Stomach smooth muscle (tissue), 2 donors: Measurements from ENCODE around the gene GPR153.
"Not testable (repeated sequence)": the region's sequence is repeated elsewhere in the genome, so short reads cannot be mapped to it uniquely, and the experiment has no call there.

Experiments
- H3K27ac ChIP-seq: one replicate; pipeline ENCODE4 v1.7.0; 2013; ENCODE audit warnings: mild to moderate bottlenecking, low read length, inconsistent platforms
- H3K27me3 ChIP-seq, 2 donors: one replicate each; pipeline ENCODE4 v1.7.0; 2013; ENCODE audit warnings: low read length in 2 of 2; ENCODE audit not compliant: insufficient read depth in 2 of 2, control insufficient read depth in 1 of 2
- H3K36me3 ChIP-seq, 2 donors: one replicate each; pipeline ENCODE4 v1.7.0; 2013; ENCODE audit warnings: low read length in 2 of 2; ENCODE audit not compliant: control insufficient read depth in 2 of 2, insufficient read depth in 2 of 2
- H3K4me1 ChIP-seq: one replicate; pipeline ENCODE4 v1.7.0; 2013; ENCODE audit warnings: low read length; ENCODE audit not compliant: control insufficient read depth, insufficient read depth
- H3K4me3 ChIP-seq, 2 donors: one replicate each; pipeline ENCODE4 v1.7.0; 2013; ENCODE audit warnings: low read length in 2 of 2
- H3K9ac ChIP-seq, 2 donors: one replicate each; pipeline ENCODE4 v1.7.0; 2013; ENCODE audit warnings: low read length in 2 of 2, mild to moderate bottlenecking in 1 of 2
- H3K9me3 ChIP-seq, 2 donors: one replicate each; pipeline ENCODE4 v1.7.0; 2013; ENCODE audit warnings: low read length in 2 of 2; ENCODE audit not compliant: control insufficient read depth in 2 of 2
- donor health status: healthy.
- donor health status: Pancreatic carcinoma.

GPR153 gene

DNA sequence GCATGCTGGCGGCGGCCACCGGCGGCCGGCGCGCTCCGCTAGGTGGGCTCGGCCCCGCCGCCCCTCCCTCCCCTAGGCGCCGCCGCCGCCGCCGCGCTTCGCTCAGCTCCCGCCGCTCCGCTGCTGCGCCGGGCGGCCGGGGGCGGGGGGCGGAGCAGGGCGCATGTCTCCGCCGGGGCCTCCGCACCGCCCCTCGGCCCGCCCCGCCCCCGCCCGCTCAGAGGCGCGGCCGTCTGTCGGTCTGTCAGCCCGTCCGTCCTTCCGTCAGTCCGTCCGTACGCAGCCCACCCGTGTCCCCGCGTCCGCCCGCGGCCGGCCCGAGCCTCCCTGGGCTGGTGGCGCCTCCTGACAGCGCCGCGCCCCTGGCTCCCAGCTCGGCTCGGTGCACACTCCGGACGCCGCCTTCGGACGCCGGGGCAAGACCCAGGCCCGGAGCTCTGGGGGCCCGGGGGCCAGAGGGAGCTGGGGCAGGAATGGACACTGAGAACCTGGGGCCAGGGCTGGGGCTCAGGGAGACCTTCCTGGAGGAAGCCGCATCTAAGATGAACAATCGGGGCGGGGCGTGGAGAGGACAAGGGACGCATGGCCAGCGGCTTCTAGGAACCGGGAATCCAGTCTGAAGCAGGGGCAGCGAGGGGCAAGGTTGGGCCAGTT lies at the start of gene GPR153:
GPR153 (minus strand) TSS at position 138 of the 654 bp plus-strand sequence. CDS start 6,193 bp downstream, outside the sequence.
- Histone ChIP-seq H3K9ac (peak within 1 kb of the TSS in 1 of 2 donors; percentile 51), H3K4me3 (peak within 1 kb of the TSS; percentile 53 to 67), H3K27ac (no peak within 1 kb of the TSS), H3K4me1 (peaks cover 39% of the 10 kb centered on the region), H3K9me3 (no peaks in the 10 kb centered on the region), H3K36me3 (no peaks in the 10 kb centered on the region), H3K27me3 (no peaks in the 10 kb centered on the region)

DNA sequence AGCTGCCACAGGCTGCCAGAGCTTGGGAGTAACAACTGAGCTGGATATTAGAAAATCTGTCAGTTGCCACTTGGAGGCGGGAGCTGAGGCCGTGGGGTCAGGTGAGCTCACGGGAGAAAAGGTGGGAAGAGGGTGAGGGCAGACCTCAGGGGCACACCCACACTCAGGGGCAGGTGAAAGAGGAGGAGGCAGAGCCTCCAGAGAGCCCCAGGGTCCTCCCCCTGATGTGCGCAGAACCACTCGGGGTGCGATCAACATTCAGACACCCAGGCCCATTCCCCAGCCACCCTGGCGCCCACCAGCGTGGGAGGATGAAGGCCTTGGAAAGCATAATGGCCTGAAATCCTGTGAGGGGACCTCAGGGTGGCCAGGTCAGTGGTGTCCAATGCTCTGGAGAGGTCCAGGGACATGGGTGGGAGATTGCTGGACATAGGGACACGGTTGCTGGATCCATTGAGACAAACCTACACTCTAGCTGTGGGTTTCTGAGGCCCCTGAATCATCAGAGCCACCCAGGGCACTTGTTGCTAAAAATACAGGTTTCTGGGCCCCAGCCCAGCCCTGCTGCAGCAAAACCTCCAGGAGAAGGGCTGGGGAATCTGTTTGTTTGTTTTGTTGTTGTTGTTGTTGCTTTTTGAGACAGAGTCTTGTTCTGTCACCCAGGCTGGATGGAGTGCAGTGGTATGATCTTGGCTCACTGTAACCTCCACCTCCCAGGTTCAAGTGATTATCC lies 49.4 kb upstream of the GPR153 start:
- Histone ChIP-seq H3K4me1 (peaks cover 2% of the 10 kb centered on the region), H3K36me3 (no peaks in the 10 kb centered on the region), H3K27ac (no peak overlapping the region), H3K4me3 (no peak overlapping the region), H3K9ac (no peak overlapping the region), H3K9me3 (no peaks in the 10 kb centered on the region), H3K27me3 (no peaks in the 10 kb centered on the region)

DNA sequence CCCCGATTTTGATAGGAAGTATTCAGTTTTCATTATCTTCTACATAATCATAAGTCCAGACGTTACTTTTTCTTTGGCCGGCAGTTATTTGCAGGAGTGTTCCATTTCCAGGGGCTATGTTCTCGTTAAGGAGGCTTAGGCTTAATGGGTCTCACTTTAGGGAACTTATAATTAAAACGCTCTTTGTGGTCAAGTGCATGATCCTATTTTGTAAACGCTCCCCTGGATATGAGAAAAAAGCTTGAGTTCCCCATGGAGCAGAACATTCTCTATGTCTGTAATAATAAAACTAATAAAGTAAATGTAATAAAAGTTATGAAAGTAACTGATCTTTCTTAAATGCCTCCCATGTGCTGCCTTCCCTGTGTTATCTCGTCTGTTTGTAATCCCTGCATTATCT lies 48.7 kb upstream of the GPR153 start:
- Histone ChIP-seq H3K27ac (no peak overlapping the region), H3K36me3 (no peaks in the 10 kb centered on the region), H3K4me1 (peaks cover 2% of the 10 kb centered on the region), H3K9ac (no peak overlapping the region), H3K4me3 (no peak overlapping the region), H3K9me3 (no peaks in the 10 kb centered on the region), H3K27me3 (no peaks in the 10 kb centered on the region)

DNA sequence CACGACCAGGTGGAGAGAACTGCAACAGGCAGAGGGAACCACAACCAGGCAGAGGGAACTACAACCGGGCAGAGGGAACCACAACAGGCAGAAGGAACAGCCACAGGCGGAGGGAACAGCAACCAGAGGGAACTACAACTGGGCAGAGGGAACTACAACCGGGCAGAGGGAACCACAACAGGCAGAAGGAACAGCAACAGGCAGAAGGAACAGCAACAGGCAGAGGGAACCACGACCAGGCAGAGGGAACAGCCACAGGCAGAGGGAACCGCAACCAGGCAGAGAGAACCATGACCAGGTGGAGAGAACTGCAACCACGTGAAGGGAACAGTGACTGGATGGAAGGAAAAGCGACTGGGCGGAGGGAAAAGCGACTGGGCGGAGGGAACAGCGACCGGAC lies 47.6 kb upstream of the GPR153 start:
- no peaks in the 10 kb centered on the region for H3K36me3 ChIP-seq
- H3K9ac ChIP-seq = no peak overlapping the region
- H3K4me3 ChIP-seq = no peak overlapping the region
- H3K4me1 ChIP-seq = peaks cover 2% of the 10 kb centered on the region
- H3K9me3 ChIP-seq = no peaks in the 10 kb centered on the region
- no peak overlapping the region for H3K27ac ChIP-seq
- H3K27me3 ChIP-seq = no peaks in the 10 kb centered on the region

DNA sequence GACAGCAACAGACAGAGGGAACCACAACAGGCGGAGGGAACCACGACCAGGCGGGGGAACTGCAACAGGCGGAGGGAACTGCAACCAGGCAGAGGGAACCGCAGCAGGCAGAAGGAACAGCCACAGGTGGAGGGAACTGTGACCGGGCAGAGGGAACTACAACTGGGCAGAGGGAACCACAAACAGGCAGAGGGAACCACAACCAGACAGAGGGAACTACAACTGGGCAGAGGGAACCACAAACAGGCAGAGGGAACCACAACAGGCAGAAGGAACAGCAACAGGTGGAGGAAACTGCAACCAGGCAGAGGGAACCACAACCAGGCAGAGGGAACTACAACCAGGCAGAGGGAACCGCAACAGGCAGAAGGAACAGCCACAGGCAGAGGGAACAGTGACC lies 46.8 kb upstream of the GPR153 start:
- H3K27ac ChIP-seq, H3K36me3 ChIP-seq, H3K9me3 ChIP-seq, H3K4me1 ChIP-seq, H3K9ac ChIP-seq, H3K4me3 ChIP-seq, H3K27me3 ChIP-seq: not testable (repeated sequence)

DNA sequence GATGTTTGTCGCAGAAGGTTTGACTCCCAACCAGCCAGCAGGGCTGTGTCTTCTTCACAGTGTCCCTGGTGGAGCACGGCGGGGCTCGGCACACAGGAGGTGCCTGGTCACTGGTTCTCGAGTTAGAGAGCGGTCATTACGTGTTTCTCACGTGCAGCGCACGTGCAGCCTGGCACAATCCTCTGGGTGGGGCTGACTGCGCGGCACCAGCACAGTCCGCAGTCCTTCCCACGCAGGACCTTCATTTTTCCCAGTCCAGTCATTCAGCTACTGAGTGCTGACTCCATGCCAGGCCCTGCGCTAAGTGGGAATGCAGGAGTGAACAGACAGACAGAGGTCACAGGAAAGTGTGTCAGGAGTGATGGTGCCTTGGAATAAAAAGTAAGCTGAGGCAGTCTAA lies 46.2 kb upstream of the GPR153 start:
- H3K4me1 ChIP-seq = peaks cover 2% of the 10 kb centered on the region
- H3K9ac ChIP-seq = no peak overlapping the region
- H3K36me3 ChIP-seq = no peaks in the 10 kb centered on the region
- H3K9me3 ChIP-seq = no peaks in the 10 kb centered on the region
- no peak overlapping the region for H3K4me3 ChIP-seq
- H3K27ac ChIP-seq = no peak overlapping the region
- no peaks in the 10 kb centered on the region for H3K27me3 ChIP-seq

DNA sequence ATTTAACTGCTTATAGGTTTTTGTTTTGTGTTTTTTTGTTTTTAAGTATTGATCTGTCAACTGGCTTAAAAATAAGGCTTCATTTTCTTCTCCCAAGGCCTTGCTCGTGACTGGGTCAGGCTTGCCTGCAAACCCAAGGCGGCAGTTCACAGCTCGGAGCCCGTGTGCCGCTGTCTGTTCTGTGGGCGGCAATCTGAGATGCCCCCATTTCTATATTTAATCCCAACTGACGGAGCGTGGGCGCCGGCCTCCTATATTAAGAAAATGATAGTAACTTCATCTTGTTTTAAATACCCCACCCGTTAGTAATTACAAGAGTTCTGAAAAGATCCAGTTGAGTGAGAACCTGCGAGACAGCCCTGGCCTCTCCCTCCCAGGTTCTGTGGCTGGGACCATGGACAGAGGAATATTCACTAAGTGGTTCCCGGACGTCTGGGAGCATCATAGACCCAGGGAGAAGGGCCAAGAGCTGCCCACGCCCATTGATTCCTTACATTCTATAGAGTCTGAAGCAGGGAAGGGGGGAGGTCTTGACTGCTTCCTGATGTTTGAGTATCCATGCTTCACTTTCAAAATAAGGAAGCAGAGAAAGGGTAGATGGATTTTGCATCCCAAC lies 42.6 kb upstream of the GPR153 start:
- Histone ChIP-seq H3K9me3 (no peaks in the 10 kb centered on the region), H3K4me3 (no peak overlapping the region), H3K4me1 (no peaks in the 10 kb centered on the region), H3K36me3 (peaks cover 0 to 3% of the 10 kb centered on the region in 2 donors), H3K27me3 (no peaks in the 10 kb centered on the region), H3K9ac (no peak overlapping the region), H3K27ac (no peak overlapping the region)

DNA sequence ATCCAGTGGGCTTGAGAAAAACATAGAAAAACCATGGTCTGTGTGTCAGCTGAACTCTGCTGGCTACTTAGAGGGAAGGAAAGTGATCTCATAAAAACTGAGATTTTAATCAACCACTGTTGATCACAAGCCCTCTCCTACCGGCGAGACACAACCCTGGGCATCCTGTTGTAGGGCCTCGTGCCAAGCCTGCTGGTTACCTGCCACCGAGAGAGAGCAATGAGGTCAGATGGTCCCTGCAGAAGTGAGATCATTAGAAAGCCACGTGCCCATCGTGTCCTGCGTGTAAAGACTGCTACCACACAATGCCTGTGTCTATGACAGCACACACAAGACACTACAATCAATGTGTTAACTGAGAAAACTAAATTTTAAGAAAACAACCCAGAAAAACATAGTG lies 41.7 kb upstream of the GPR153 start:
- peaks cover 0 to 3% of the 10 kb centered on the region in 2 donors for H3K36me3 ChIP-seq
- H3K9me3 ChIP-seq = no peaks in the 10 kb centered on the region
- H3K27ac ChIP-seq = no peak overlapping the region

DNA sequence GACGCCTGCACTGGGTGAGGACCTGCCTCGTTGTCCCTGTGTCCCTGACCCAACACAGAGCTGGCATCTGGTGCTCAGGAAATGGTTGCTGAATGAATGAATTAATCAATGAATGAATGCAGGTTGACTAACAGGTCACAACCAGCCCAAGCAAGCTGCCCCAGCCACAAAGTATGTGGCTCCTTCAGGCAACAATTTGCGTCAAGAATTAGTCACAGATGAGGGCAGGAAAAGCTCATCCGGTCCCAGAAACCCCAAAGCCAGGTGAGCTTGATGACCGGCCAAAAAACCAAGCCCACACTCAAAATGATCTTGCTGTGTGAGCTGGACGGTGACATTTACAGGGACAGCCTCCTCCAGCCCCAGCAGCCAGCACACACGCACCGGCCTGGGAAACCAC lies 40.6 kb upstream of the GPR153 start:
- no peak overlapping the region for H3K9ac ChIP-seq
- no peaks in the 10 kb centered on the region for H3K27me3 ChIP-seq
- no peaks in the 10 kb centered on the region for H3K4me1 ChIP-seq
- peaks cover 0 to 3% of the 10 kb centered on the region in 2 donors for H3K36me3 ChIP-seq
- H3K27ac ChIP-seq = no peak overlapping the region
- no peaks in the 10 kb centered on the region for H3K9me3 ChIP-seq
- H3K4me3 ChIP-seq = no peak overlapping the region

More for the DNA sequence above, 41.7 kb upstream of the GPR153 start:
- Histone ChIP-seq H3K4me1 (no peaks in the 10 kb centered on the region), H3K27me3 (no peaks in the 10 kb centered on the region), H3K9ac (no peak overlapping the region), H3K4me3 (no peak overlapping the region)

DNA sequence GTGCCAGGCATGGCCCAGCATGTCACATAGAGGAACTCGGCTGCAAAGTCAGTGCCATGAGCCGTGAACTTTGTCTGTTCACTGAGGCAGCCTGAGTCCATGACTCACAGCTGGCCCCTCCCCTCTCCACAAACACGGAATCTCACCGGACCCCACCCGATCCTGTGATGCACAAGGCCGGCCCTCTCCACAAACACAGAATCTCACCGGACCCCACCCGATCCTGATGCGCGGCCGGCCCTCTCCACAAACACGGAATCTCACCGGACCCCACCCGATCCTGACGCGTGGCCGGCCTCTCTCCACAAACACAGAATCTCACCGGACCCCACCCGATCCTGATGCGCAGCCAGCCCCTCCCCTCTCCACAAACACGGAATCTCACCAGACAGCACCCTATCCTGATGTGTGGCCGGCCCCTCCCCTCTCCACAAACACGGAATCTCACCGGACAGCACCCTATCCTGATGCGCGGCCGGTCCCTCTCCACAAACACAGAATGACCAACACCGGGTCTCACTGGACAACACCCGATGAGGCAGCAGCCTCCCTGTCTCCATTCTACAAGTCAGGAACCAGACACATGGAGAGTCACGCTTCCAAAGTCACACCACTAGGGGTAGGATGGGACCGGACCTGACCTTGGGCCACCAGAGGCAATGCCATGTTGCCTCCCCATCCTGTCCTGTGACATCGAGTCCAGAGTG lies 39.6 kb upstream of the GPR153 start:
- H3K9me3 ChIP-seq = no peaks in the 10 kb centered on the region
- no peak overlapping the region for H3K9ac ChIP-seq
- H3K4me3 ChIP-seq = no peak overlapping the region
- no peak overlapping the region for H3K27ac ChIP-seq
- H3K36me3 ChIP-seq = peaks cover 0 to 3% of the 10 kb centered on the region in 2 donors
- H3K4me1 ChIP-seq = no peaks in the 10 kb centered on the region
- H3K27me3 ChIP-seq = no peaks in the 10 kb centered on the region
